ENCODE measurements around the gene FIG4. TPM values are rescaled to one million over a fixed set of nuclear protein-coding genes. Genes with fewer than 3 reads are reported as not detected.
"Not testable (repeated sequence)": the region's sequence is repeated elsewhere in the genome, so short reads cannot be mapped to it uniquely, and the experiment has no call there.

FIG4 gene
- total RNA-seq, 1 donor from 2014 or later, result 14.7 TPM

DNA sequence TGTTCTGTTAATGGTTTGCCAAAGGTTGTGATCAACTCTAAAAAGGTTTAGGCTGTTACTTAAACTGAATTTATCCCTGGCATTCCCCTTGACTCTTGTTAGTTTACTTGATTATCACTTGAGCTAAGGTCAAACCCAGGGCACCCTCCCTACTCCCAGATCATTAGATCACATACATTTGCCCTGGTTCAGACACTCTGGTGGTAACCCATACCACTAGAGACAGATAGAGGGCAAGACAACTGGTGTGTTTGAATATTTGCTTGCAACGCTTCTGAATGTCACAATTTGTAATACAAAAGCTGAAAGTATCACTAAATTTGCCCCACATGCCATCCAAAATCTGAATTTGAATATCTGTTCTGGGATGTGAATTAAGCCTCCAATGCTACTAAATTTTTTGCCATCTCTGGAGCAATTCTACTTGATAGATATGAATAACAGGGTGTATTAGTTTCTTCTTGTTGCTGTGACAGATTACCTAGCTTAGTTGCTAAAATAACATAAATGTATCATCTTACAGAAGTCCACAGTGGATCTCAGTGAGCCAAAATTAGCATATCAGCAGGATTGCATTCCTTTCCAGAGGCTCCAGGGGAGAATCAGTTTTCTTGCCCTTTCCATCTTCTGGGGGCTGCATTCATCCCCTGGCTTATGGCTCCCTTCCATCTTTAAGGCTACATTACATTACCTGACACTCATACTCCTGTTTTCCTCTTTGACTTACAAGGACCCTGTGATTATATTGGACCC is 45.4 kb downstream of the FIG4 start:
- no peak for FAIRE-seq

DNA sequence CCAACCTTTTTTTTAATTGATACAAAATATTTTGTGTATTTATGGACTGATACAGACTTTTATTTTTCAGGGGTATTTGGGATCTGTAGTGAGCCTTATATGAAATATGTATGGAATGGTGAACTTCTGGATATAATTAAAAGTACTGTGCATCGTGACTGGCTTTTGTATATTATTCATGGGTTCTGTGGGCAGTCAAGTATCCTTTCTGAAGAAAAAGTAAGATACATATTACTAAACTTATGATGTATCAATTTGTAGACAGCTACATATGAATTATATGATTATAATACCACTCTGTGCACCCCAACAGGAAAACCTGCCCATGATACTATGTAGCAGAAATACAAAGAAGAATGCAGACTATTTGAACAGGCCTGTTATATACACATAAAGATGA is 47.2 kb downstream of the FIG4 start:
- TF ChIP-seq, protein P1, sequence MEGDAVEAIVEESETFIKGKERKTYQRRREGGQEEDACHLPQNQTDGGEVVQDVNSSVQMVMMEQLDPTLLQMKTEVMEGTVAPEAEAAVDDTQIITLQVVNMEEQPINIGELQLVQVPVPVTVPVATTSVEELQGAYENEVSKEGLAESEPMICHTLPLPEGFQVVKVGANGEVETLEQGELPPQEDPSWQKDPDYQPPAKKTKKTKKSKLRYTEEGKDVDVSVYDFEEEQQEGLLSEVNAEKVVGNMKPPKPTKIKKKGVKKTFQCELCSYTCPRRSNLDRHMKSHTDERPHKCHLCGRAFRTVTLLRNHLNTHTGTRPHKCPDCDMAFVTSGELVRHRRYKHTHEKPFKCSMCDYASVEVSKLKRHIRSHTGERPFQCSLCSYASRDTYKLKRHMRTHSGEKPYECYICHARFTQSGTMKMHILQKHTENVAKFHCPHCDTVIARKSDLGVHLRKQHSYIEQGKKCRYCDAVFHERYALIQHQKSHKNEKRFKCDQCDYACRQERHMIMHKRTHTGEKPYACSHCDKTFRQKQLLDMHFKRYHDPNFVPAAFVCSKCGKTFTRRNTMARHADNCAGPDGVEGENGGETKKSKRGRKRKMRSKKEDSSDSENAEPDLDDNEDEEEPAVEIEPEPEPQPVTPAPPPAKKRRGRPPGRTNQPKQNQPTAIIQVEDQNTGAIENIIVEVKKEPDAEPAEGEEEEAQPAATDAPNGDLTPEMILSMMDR (IDR thresholded peaks at IDR 0.05; ENCODE audit: insufficient read depth, low read length, severe bottlenecking), result no peak
- no peak for FAIRE-seq
- Histone ChIP-seq H3K36me3 (ENCODE audit: control insufficient read depth, insufficient read depth, low read length) (no peaks in the 10 kb centered on the region), H3K27me3 (ENCODE audit: control insufficient read depth, insufficient read depth, low read length) (no peaks in the 10 kb centered on the region), H3K4me3 (ENCODE audit: low read depth, low read length) (no peak overlapping the region)
- no peak for DNase-seq (ENCODE audit: low read depth)

More for the DNA sequence above, 45.4 kb downstream of the FIG4 start:
- TF ChIP-seq, protein P1 (IDR thresholded peaks at IDR 0.05; ENCODE audit: insufficient read depth, low read length, severe bottlenecking), result no peak
- DNase-seq (ENCODE audit: low read depth), result no peak
- no peaks in the 10 kb centered on the region for H3K27me3 ChIP-seq (ENCODE audit: control insufficient read depth, insufficient read depth, low read length)
- H3K4me3 ChIP-seq (ENCODE audit: low read depth, low read length), result no peak overlapping the region
- H3K36me3 ChIP-seq (ENCODE audit: control insufficient read depth, insufficient read depth, low read length), result no peaks in the 10 kb centered on the region

DNA sequence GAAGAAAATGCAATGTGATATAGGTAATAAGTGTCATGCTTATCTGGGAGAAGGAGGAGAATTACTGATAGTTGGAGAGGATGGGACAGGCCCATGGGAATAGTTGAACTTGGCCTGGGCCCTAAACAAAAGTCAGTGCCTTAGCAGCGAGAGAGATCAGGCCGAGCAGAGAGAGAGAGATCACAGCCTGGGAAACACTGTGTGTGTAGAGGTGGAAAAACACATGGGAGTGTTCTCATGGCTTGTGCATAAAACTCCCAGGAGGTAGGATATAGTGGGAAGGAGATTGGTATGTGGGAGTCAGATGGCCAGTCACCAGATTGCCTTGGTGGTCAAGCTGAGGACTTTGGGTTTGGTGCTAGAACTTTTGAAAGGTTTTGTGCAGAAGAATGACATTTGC is 47.6 kb downstream of the FIG4 start:
- Histone ChIP-seq H3K27me3 (ENCODE audit: control insufficient read depth, insufficient read depth, low read length) (no peaks in the 10 kb centered on the region), H3K36me3 (ENCODE audit: control insufficient read depth, insufficient read depth, low read length) (no peaks in the 10 kb centered on the region), H3K4me3 (ENCODE audit: low read depth, low read length) (no peak overlapping the region)
- no peak for FAIRE-seq
- TF ChIP-seq, protein P1 (IDR thresholded peaks at IDR 0.05; ENCODE audit: insufficient read depth, low read length, severe bottlenecking), result no peak
- DNase-seq (ENCODE audit: low read depth), result no peak

DNA sequence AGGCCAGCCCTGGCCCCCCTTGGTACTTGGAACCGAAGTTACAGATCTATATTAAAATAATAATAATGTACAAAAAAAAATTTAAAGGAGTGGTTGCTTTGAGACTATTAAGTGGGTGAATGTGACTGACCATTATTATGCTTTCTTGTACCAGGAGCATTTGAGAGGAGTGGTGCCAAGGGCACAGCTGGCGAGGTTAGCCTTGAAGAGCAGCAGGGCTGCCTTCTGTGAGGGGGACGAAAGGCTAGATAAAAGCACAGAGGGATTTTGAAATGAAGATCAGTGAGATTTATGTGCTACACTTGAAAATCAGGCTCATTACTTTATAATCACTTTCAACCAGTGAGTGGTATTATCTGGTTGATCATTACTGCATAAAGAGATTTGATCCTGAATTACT is 48.6 kb downstream of the FIG4 start:
- no peaks in the 10 kb centered on the region for H3K27me3 ChIP-seq (ENCODE audit: control insufficient read depth, insufficient read depth, low read length)
- no peak for FAIRE-seq
- TF ChIP-seq, protein P1 (IDR thresholded peaks at IDR 0.05; ENCODE audit: insufficient read depth, low read length, severe bottlenecking), result no peak
- no peak overlapping the region for H3K4me3 ChIP-seq (ENCODE audit: low read depth, low read length)
- H3K36me3 ChIP-seq (ENCODE audit: control insufficient read depth, insufficient read depth, low read length), result no peaks in the 10 kb centered on the region
- DNase-seq (ENCODE audit: low read depth), result no peak

DNA sequence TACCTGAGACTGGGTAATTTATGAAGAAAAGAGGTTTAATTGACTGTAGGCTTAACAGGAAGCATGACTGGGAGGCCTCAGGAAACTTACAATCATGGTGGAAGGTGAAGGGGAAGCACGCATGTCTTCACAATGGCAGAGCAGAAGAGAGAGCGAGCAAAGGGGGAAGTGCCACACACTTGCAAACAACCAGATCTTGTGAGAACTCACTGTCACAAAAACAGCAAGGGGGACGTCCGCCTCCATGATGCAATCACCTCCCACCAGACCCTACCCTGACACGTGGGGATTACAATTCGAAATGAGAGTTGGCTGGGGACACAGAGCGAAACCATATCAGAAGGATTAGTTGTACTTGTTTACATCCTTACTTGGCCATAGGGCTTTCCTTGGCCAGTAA is 49.7 kb downstream of the FIG4 start:
- FAIRE-seq (no peak), DNase-seq (ENCODE audit: low read depth) (no peak)
- Histone ChIP-seq H3K27me3 (ENCODE audit: control insufficient read depth, insufficient read depth, low read length) (no peaks in the 10 kb centered on the region), H3K4me3 (ENCODE audit: low read depth, low read length) (no peak overlapping the region), H3K36me3 (ENCODE audit: control insufficient read depth, insufficient read depth, low read length) (no peaks in the 10 kb centered on the region)
- TF ChIP-seq, protein P1 (IDR thresholded peaks at IDR 0.05; ENCODE audit: insufficient read depth, low read length, severe bottlenecking), result no peak

DNA sequence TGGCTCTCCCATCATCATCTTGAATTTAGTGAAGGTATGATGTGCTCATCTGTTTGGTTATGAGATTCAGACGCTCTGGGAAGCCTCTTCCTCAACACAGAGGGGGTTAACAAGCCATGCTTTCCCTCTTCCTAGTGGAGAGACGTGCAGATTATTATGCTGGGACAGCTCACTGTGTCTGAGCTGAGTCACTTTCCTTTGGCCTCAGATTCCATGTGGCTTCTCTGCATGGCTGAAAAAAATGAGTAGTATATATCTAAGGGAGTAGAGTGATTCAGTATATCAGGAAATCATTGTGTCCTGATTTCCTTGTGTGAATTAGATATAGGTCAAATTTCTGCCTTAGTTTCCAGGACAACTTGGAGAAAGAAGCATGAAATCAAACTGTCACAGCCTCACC is 52.6 kb downstream of the FIG4 start:
- FAIRE-seq (no peak), DNase-seq (ENCODE audit: low read depth) (peak; percentile 87)
- TF ChIP-seq, protein P1 (IDR thresholded peaks at IDR 0.05; ENCODE audit: insufficient read depth, low read length, severe bottlenecking), result no peak
- no peaks in the 10 kb centered on the region for H3K27me3 ChIP-seq (ENCODE audit: control insufficient read depth, insufficient read depth, low read length)
- no peaks in the 10 kb centered on the region for H3K36me3 ChIP-seq (ENCODE audit: control insufficient read depth, insufficient read depth, low read length)
- no peak overlapping the region for H3K4me3 ChIP-seq (ENCODE audit: low read depth, low read length)

DNA sequence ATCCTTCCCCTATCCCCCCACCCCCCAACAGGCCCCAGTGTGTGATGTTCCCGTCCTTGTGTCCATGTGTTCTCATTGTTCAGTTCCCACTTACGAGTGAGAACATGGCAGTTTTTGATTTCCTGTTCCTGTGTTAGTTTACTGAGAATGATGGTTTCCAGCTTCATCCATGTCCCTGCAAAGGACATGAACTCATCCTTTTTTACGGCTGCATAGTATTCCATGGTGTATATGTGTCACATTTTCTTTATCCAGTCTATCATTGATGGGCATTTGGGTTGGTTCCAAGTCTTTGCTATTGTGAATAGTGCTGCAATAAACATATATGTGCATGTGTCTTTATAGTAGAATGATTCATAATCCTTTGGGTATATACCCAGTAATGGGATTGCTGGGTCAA is 53.7 kb downstream of the FIG4 start:
- not testable (repeated sequence) for H3K36me3 ChIP-seq (ENCODE audit: control insufficient read depth, insufficient read depth, low read length); DNase-seq (ENCODE audit: low read depth); FAIRE-seq; H3K4me3 ChIP-seq (ENCODE audit: low read depth, low read length); H3K27me3 ChIP-seq (ENCODE audit: control insufficient read depth, insufficient read depth, low read length)

Data from bronchial epithelial cell (primary cell).